GM15510 (cell line): Measurements from ENCODE around the gene PRSS33.

ENCODE experiments used
- POLR2A ChIP-seq: IDR thresholded peaks from 3 replicates; pipeline ENCODE4 v1.6.1; 2011; ENCODE audit warnings: borderline replicate concordance; ENCODE audit not compliant: insufficient read length; ENCODE audit errors: extremely low read depth

Gene PRSS33

GRCh38 chr16:2778630-2778958 lies 8.8 kb downstream of the PRSS33 start:
- no peak for TF ChIP-seq POLR2A

- no peak for TF ChIP-seq POLR2A
Observed at GRCh38 chr16:2777903-2778629, 9.3 kb downstream of the PRSS33 start.

- peak; percentile 91 for TF ChIP-seq POLR2A
Observed at GRCh38 chr16:2777231-2777902, 10.0 kb downstream of the PRSS33 start, which contains the start of gene ELOB. Gene ELOB (minus strand): TSS chr16:2777280. CDS start chr16:2777239, 41 bp downstream.

GRCh38 chr16:2776500-2777139 lies 10.7 kb downstream of the PRSS33 start:
- TF ChIP-seq POLR2A = no peak

- no peak for TF ChIP-seq POLR2A
Observed at GRCh38 chr16:2775765-2776499, 11.4 kb downstream of the PRSS33 start.

- no peak for TF ChIP-seq POLR2A
Observed at GRCh38 chr16:2775131-2775716, 12.1 kb downstream of the PRSS33 start.

- TF ChIP-seq POLR2A = no peak
Observed at GRCh38 chr16:2774161-2774891, 13.0 kb downstream of the PRSS33 start.

GRCh38 chr16:2773188-2773968 lies 14.0 kb downstream of the PRSS33 start:
- TF ChIP-seq POLR2A = no peak

- peak; percentile 28 for TF ChIP-seq POLR2A
Observed at GRCh38 chr16:2771496-2772402, 15.6 kb downstream of the PRSS33 start.

GRCh38 chr16:2770057-2770951 lies 17.1 kb downstream of the PRSS33 start:
- no peak for TF ChIP-seq POLR2A

- no peak for TF ChIP-seq POLR2A
Observed at GRCh38 chr16:2769675-2770056, 17.7 kb downstream of the PRSS33 start.
